Kidney (tissue), 22 donors: ENCODE results near the gene CNTNAP4. TPM values are rescaled to one million over a fixed set of nuclear protein-coding genes. Genes with fewer than 3 reads are reported as not detected.

Experiments
- DNase-seq, 5 donors: peaks; one replicate each; pipeline ENCODE4 v3.0.0-alpha.2; 2013 to 2020
- FAIRE-seq: peaks from 2 replicates; lab custom pipeline; 2012; peaks lifted over from hg19 to GRCh38; lab: Jason Lieb, UNC
- H3K27ac ChIP-seq, 2 donors: one replicate each; pipeline ENCODE4 v1.7.0; 2013; ENCODE audit warnings: low read depth in 2 of 2, low read length in 2 of 2, inconsistent platforms in 1 of 2
- H3K27me3 ChIP-seq: one replicate; pipeline ENCODE4 v1.7.1; 2013; ENCODE audit warnings: low read length, inconsistent platforms; ENCODE audit not compliant: control insufficient read depth, insufficient read depth
- H3K36me3 ChIP-seq, 3 donors: one replicate each; pipeline versions ENCODE4 v1.7.0 to v1.7.1; 2013; ENCODE audit warnings: low read length in 3 of 3, control low read depth in 1 of 3, inconsistent platforms in 1 of 3; ENCODE audit not compliant: insufficient read depth in 3 of 3, control insufficient read depth in 2 of 3
- H3K4me1 ChIP-seq, 3 donors: one replicate each; pipeline versions ENCODE4 v1.7.0 to v1.7.1; 2013; ENCODE audit warnings: low read length in 3 of 3, inconsistent platforms in 1 of 3, low read depth in 1 of 3; ENCODE audit not compliant: control insufficient read depth in 2 of 3, insufficient read depth in 2 of 3
- H3K4me3 ChIP-seq, 3 donors: one replicate each; pipeline versions ENCODE4 v1.7.0 to v1.8.1; 2013; ENCODE audit warnings: low read length in 3 of 3, control low read depth in 1 of 3, inconsistent platforms in 1 of 3
- H3K9ac ChIP-seq, 3 donors: one replicate each; pipeline versions ENCODE4 v1.7.0 to v1.7.1; 2013; ENCODE audit warnings: low read length in 3 of 3, control low read depth in 1 of 3, inconsistent platforms in 1 of 3
- H3K9me3 ChIP-seq, 3 donors: one replicate each; pipeline versions ENCODE4 v1.7.0 to v1.7.1; 2013; ENCODE audit warnings: low read length in 3 of 3, control low read depth in 1 of 3, inconsistent platforms in 1 of 3; ENCODE audit not compliant: control insufficient read depth in 2 of 3, insufficient read depth in 1 of 3
- intact Hi-C: fragments of 100-400 bp; cut with DNase I; formaldehyde crosslinking; loops from one replicate; pipeline ENCODE4 v1.11.1; 2022
- long read RNA-seq, 10 donors: library from polyadenylated mRNA in 1 of 10; unstranded in 1 of 10; transcript quantifications; one replicate each; pipeline ENCODE4 v2.0.0 and lab custom pipeline, GENCODE V29; 2021 to 2026
- polyA plus RNA-seq: library from polyadenylated mRNA; stranded (reverse); fragments of 350-450 nt; fragmentation: Illumina TruSeq; extraction: RNeasy Lipid Tissue Mini Kit (QIAGEN cat#74804); gene quantifications from one replicate; pipeline ENCODE4 v1.2.3, GENCODE V29; 2014; ENCODE audit warnings: low read depth, low replicate concordance; ENCODE audit not compliant: insufficient read depth
- total RNA-seq: library from RNA; stranded (reverse); fragmentation: NEBNext Ultra II Directional; extraction: Animal tissue kit (Norgen Biotek cat#: 25700); gene quantifications from one replicate; pipeline ENCODE4 v1.2.1, GENCODE V29; 2021
- TF ChIP-seq, protein P1 (sequence below): IDR thresholded peaks from 3 replicates; pipeline ENCODE4 v1.5.1; 2012; ENCODE audit warnings: mild to moderate bottlenecking, moderate library complexity, borderline replicate concordance; ENCODE audit not compliant: insufficient read depth; ENCODE audit errors: extremely low read depth
- donor health status: control.
- donor health status: control.
- donor health status: control.
- donor health status: control.
- donor health status: control.
- donor health status: DM: yes; HTN: yes; CAD: no.
- donor health status: Normal renal cell carcinoma (clear cell type).

The CNTNAP4 gene
- total RNA-seq, result not detected
- not detected for polyA plus RNA-seq
- long read RNA-seq, donor 1, result 0 reads
- long read RNA-seq, donor 2, result 0 reads
- long read RNA-seq, donor 3, result 0 reads
- long read RNA-seq, donor 4, result 0 reads
- long read RNA-seq, donor 5, result 0 reads
- long read RNA-seq, donor 6, result 0 reads
- long read RNA-seq, donor 7, result 0 reads
- long read RNA-seq, donor 8, result 0 reads
- long read RNA-seq, donor 9, result 0 reads
- long read RNA-seq, donor 10, result 0 reads

DNA sequence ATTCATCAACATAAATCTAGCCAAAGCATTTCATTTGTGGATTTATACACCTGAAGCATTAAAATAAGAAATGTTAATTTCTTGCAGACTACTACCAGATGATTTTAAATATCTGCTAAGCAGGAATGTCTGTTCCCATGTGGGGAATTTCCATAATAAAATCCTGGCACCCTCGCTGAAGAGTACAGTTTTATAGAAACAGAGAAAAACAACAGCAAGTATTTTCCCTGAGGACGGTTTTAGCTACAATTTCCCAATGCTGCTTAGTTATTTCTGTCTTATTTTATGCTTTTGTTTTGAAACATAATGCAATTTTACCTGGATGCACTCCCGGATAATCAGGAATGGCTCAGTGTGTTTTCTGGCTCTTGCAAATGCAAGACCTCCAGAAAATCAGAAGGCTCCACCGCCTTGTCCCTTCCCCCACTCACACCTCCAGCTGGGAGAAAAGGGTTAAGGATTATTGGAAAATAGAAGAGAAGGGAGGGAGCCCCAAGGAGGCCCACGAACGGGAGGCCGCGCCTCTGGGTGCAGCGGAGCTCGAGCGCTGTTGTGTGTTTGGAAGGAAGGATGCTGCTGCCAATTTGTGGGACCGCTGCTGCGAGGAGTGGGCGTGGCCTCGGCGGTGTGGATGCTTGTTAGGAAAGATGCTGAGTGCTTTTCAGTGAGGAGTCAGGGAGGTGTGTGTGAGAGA lies at the start of gene CNTNAP4:
Gene CNTNAP4, plus strand, starts transcription at position 657 of the 694 bp plus-strand sequence. CDS start 262 bp downstream, outside the sequence.
- Histone ChIP-seq H3K9me3 (no peaks in the 10 kb centered on the region), H3K4me1 (no peaks in the 10 kb centered on the region), H3K36me3 (no peaks in the 10 kb centered on the region), H3K27ac (no peak within 1 kb of the TSS), H3K4me3 (no peak within 1 kb of the TSS), H3K9ac (no peak within 1 kb of the TSS), H3K27me3 (no peaks in the 10 kb centered on the region)
- TF ChIP-seq, protein P1, sequence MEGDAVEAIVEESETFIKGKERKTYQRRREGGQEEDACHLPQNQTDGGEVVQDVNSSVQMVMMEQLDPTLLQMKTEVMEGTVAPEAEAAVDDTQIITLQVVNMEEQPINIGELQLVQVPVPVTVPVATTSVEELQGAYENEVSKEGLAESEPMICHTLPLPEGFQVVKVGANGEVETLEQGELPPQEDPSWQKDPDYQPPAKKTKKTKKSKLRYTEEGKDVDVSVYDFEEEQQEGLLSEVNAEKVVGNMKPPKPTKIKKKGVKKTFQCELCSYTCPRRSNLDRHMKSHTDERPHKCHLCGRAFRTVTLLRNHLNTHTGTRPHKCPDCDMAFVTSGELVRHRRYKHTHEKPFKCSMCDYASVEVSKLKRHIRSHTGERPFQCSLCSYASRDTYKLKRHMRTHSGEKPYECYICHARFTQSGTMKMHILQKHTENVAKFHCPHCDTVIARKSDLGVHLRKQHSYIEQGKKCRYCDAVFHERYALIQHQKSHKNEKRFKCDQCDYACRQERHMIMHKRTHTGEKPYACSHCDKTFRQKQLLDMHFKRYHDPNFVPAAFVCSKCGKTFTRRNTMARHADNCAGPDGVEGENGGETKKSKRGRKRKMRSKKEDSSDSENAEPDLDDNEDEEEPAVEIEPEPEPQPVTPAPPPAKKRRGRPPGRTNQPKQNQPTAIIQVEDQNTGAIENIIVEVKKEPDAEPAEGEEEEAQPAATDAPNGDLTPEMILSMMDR, result no peak
- intact Hi-C loops, result no loop called here
- DNase-seq (peak in 3 of 5 donors; percentile 21 to 47 (median 26)), FAIRE-seq (no peak)

DNA sequence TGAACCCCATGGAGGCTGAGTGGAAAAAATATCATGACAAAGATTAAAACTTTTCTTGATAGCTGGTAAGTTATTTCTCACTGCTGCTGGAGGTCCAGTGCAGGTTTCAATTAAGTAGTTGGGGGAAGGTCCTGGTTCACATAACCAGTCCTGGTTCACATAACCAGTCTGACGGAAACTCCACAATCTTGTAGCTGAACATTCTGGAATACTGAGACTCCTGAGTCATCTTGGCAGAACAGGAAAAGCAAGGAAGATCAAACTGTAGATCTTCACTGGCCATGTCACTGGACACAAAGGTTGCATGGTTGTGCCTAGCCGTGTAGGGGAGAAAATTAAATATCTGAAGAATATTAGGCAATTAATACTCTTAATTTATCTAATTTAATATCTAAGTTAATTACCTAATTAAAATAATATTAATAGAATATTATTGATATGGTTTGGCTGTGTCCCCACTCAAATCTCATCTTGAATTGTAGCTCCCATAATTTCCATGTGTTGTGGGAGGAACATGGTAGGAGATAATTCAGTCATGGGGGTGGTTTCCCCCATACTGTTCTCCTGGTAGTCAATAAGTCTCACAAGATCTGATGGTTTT lies 48.6 kb upstream of the CNTNAP4 start:
- TF ChIP-seq, protein P1, result no peak
- no peak for FAIRE-seq
- intact Hi-C loops, result no loop called here

DNA sequence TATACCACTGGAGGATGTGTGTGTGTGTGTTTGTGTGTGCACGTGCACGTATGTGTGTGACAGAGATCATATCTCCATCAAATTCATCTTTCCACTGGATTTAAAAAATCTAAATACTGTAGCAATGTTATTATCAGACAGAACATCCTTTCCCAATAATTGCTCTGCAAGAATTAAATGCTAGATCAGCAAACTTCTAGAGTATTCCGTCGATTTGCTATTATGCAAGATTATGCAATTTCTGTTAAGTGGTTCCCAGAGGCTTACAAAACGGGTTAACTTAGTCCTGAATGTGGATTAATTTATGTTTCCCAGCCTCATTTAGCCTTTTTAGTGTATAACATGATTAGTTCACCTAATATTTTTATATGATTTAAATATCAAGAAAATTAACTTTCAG lies 44.5 kb upstream of the CNTNAP4 start:
- DNase-seq, result no peak
- H3K9ac ChIP-seq, result no peak overlapping the region
- H3K27ac ChIP-seq, result no peak overlapping the region
- intact Hi-C loops, result no loop called here
- no peak overlapping the region for H3K4me3 ChIP-seq
- H3K4me1 ChIP-seq, result no peaks in the 10 kb centered on the region
- no peaks in the 10 kb centered on the region for H3K27me3 ChIP-seq
- TF ChIP-seq, protein P1, result no peak
- no peaks in the 10 kb centered on the region for H3K36me3 ChIP-seq
- H3K9me3 ChIP-seq, result no peaks in the 10 kb centered on the region
- FAIRE-seq, result no peak

More for the DNA sequence above, 48.6 kb upstream of the CNTNAP4 start:
- Histone ChIP-seq H3K9me3 (no peaks in the 10 kb centered on the region), H3K9ac (no peak overlapping the region), H3K4me1 (no peaks in the 10 kb centered on the region), H3K27ac (no peak overlapping the region), H3K4me3 (no peak overlapping the region), H3K36me3 (no peaks in the 10 kb centered on the region), H3K27me3 (no peaks in the 10 kb centered on the region)
- DNase-seq, result no peak
